Breast epithelium (tissue), 4 donors: Measurements from ENCODE around the gene LYSMD2. TPM values are rescaled to one million over a fixed set of nuclear protein-coding genes. Genes with fewer than 3 reads are reported as not detected.

Experiments
- DNase-seq, 2 donors: peaks; one replicate each; pipeline ENCODE4 v3.0.0-alpha.2; 2019; ENCODE audit warnings: low spot score in 2 of 2
- H3K27ac ChIP-seq, 2 donors: fragments of 200-600 bp; sonication (generic) in 1 of 2; one replicate each; pipeline ENCODE4 v1.5.1; 2016 to 2019; ENCODE audit warnings: mild to moderate bottlenecking in 1 of 2
- H3K27me3 ChIP-seq, 2 donors: fragments of 200-600 bp; sonication (generic) in 1 of 2; one replicate each; pipeline versions ENCODE4 v1.5.1 to v1.6.0; 2017 to 2019; ENCODE audit warnings: control low read depth in 1 of 2, mild to moderate bottlenecking in 1 of 2
- H3K36me3 ChIP-seq: fragments of 200-600 bp; one replicate; pipeline ENCODE4 v1.5.1; 2019
- H3K4me1 ChIP-seq, 2 donors: fragments of 200-600 bp; sonication (generic); one replicate each; pipeline ENCODE4 v1.5.1; 2016 to 2019; ENCODE audit warnings: control low read depth in 1 of 2
- H3K4me3 ChIP-seq, 3 donors: fragments of 200-600 bp; sonication (generic); 1 replicate in 2 of 3; 2 replicates in 1 of 3; pipeline ENCODE4 v1.5.1; 2016 to 2019; ENCODE audit warnings: mild to moderate bottlenecking in 3 of 3, moderate library complexity in 2 of 3
- H3K9me3 ChIP-seq, 2 donors: fragments of 200-600 bp; sonication (generic) in 1 of 2; one replicate each; pipeline ENCODE4 v1.5.1; 2016 to 2019; ENCODE audit warnings: control low read depth in 1 of 2
- CTCF ChIP-seq, 3 donors: fragments of 450-650 bp; IDR thresholded peaks; one replicate each; pipeline ENCODE4 v1.5.1; 2016 to 2017; ENCODE audit warnings: antibody characterized with exemption in 3 of 3, mild to moderate bottlenecking in 3 of 3, moderate library complexity in 3 of 3
- POLR2A ChIP-seq: fragments of 450-650 bp; IDR thresholded peaks from one replicate; pipeline ENCODE4 v1.6.1; 2016; ENCODE audit warnings: antibody characterized with exemption, mild to moderate bottlenecking, moderate library complexity
- POLR2AphosphoS5 ChIP-seq, 3 donors: sonication (generic); formaldehyde crosslinking; IDR thresholded peaks; one replicate each; pipeline ENCODE4 v1.6.1; 2017; ENCODE audit warnings: antibody characterized with exemption in 3 of 3
- intact Hi-C: fragments of 100-400 bp; cut with DNase I; formaldehyde crosslinking; loops from one replicate; pipeline ENCODE4 v1.15.1; 2023; ENCODE audit warnings: low total_unique reads
- total RNA-seq, 3 donors: library from RNA; depleted of rRNA; stranded (reverse); fragments of >200 nt; gene quantifications; one replicate each; pipeline ENCODE4 v1.1.0, GENCODE V29; 2016

Gene LYSMD2
- total RNA-seq, 3 donors from 2014 or later: 5.0 to 18.7 (median 15.8) TPM

DNA sequence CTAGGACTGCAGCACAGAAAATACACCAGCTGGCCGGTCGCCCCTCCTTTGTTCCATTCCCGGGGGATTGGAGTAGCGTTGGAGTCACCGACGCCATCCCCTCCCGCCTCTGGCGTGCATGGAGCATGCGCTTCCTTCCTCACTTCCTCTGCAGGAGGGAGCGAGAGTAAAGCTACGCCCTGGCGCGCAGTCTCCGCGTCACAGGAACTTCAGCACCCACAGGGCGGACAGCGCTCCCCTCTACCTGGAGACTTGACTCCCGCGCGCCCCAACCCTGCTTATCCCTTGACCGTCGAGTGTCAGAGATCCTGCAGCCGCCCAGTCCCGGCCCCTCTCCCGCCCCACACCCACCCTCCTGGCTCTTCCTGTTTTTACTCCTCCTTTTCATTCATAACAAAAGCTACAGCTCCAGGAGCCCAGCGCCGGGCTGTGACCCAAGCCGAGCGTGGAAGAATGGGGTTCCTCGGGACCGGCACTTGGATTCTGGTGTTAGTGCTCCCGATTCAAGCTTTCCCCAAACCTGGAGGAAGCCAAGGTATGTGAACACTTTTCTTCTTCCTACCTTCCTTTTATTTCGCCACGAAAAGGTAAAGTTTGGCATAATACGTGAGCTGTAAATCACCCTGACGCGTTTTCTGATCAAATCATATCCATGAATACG lies 56.0 kb downstream of the LYSMD2 start, which contains the start of gene SCG3:
Gene SCG3 (plus strand): TSS at position 201 of the 661 bp plus-strand sequence. CDS start 253 bp downstream, at position 454.
- TF ChIP-seq CTCF (IDR thresholded peaks at IDR 0.05) (no peak), POLR2AphosphoS5 (IDR thresholded peaks at IDR 0.05) (no peak), POLR2A (no peak)

GRCh38 chr15:51680321-51680720 lies 57.1 kb downstream of the LYSMD2 start:
- Histone ChIP-seq H3K27ac (no peak overlapping the region), H3K4me1 (no peaks in the 10 kb centered on the region)
- intact Hi-C loops: no loop called here

More for the DNA sequence above, 56.0 kb downstream of the LYSMD2 start, which contains the start of gene SCG3:
- Histone ChIP-seq H3K36me3 (no peaks in the 10 kb centered on the region), H3K27ac (no peak within 1 kb of the TSS), H3K4me3 (peak within 1 kb of the TSS in 1 of 3 donors; percentile 38), H3K4me1 (no peaks in the 10 kb centered on the region), H3K9me3 (no peaks in the 10 kb centered on the region), H3K27me3 (peaks cover 0 to 26% of the 10 kb centered on the region in 2 donors)
- intact Hi-C loops: no loop called here
- DNase-seq: peak in 1 of 2 donors; percentile 61

GRCh38 chr15:51678096-51678495 lies 59.4 kb downstream of the LYSMD2 start:
- no peak for DNase-seq
- intact Hi-C loops: no loop called here
- no peak for TF ChIP-seq POLR2AphosphoS5 (IDR thresholded peaks at IDR 0.05)
- TF ChIP-seq CTCF (IDR thresholded peaks at IDR 0.05): no peak
- no peak for TF ChIP-seq POLR2A
- Histone ChIP-seq H3K36me3 (no peaks in the 10 kb centered on the region), H3K4me1 (no peaks in the 10 kb centered on the region), H3K27me3 (peaks cover 0 to 24% of the 10 kb centered on the region in 2 donors), H3K9me3 (no peaks in the 10 kb centered on the region), H3K4me3 (no peak overlapping the region), H3K27ac (no peak overlapping the region)

More at GRCh38 chr15:51680321-51680720, 57.1 kb downstream of the LYSMD2 start:
- peaks cover 0 to 26% of the 10 kb centered on the region in 2 donors for H3K27me3 ChIP-seq
- no peak for DNase-seq
- H3K36me3 ChIP-seq: no peaks in the 10 kb centered on the region
- H3K9me3 ChIP-seq: no peaks in the 10 kb centered on the region
- TF ChIP-seq CTCF (IDR thresholded peaks at IDR 0.05) (no peak), POLR2A (no peak), POLR2AphosphoS5 (IDR thresholded peaks at IDR 0.05) (no peak)
- no peak overlapping the region for H3K4me3 ChIP-seq

GRCh38 chr15:51677452-51677851 lies 60.0 kb downstream of the LYSMD2 start:
- no peak overlapping the region for H3K4me3 ChIP-seq
- H3K36me3 ChIP-seq: no peaks in the 10 kb centered on the region
- H3K4me1 ChIP-seq: no peaks in the 10 kb centered on the region
- no peak overlapping the region for H3K27ac ChIP-seq
- H3K9me3 ChIP-seq: no peaks in the 10 kb centered on the region
- TF ChIP-seq CTCF (IDR thresholded peaks at IDR 0.05) (no peak), POLR2AphosphoS5 (IDR thresholded peaks at IDR 0.05) (no peak), POLR2A (no peak)
- H3K27me3 ChIP-seq: peaks cover 0 to 21% of the 10 kb centered on the region in 2 donors
- DNase-seq: no peak
- intact Hi-C loops: no loop called here

GRCh38 chr15:51677021-51677420 lies 60.4 kb downstream of the LYSMD2 start:
- no peaks in the 10 kb centered on the region for H3K4me1 ChIP-seq
- H3K9me3 ChIP-seq: no peaks in the 10 kb centered on the region
- H3K36me3 ChIP-seq: no peaks in the 10 kb centered on the region
- peaks cover 0 to 21% of the 10 kb centered on the region in 2 donors for H3K27me3 ChIP-seq
- TF ChIP-seq CTCF (IDR thresholded peaks at IDR 0.05) (no peak), POLR2AphosphoS5 (IDR thresholded peaks at IDR 0.05) (no peak), POLR2A (no peak)
- intact Hi-C loops: no loop called here
- H3K27ac ChIP-seq: no peak overlapping the region
- DNase-seq: no peak
- no peak overlapping the region for H3K4me3 ChIP-seq
